Liver (tissue), 9 donors: ENCODE measurements around the gene CHDH. TPM values are rescaled to one million over a fixed set of nuclear protein-coding genes. Genes with fewer than 3 reads are reported as not detected.

Experiments used
- DNase-seq: peaks from one replicate; pipeline ENCODE4 v3.0.0-alpha.2; 2017; ENCODE audit warnings: low spot score
- H3K27ac ChIP-seq, 2 donors: one replicate each; pipeline ENCODE4 v1.7.0; 2013; ENCODE audit warnings: inconsistent platforms in 2 of 2, low read length in 2 of 2, control low read depth in 1 of 2, low read depth in 1 of 2, mild to moderate bottlenecking in 1 of 2
- H3K27me3 ChIP-seq, 4 donors: one replicate each; pipeline versions ENCODE4 v1.6.1 to v1.7.0; 2013; ENCODE audit warnings: low read length in 3 of 4, inconsistent platforms in 1 of 4, mild to moderate bottlenecking in 1 of 4, moderate library complexity in 1 of 4; ENCODE audit not compliant: control insufficient read depth in 4 of 4, insufficient read depth in 4 of 4
- H3K36me3 ChIP-seq, 4 donors: one replicate each; pipeline versions ENCODE4 v1.6.1 to v1.7.0; 2013; ENCODE audit warnings: low read length in 3 of 4, mild to moderate bottlenecking in 3 of 4, low read depth in 1 of 4, moderate library complexity in 1 of 4; ENCODE audit not compliant: control insufficient read depth in 4 of 4, insufficient read depth in 3 of 4
- H3K4me1 ChIP-seq, 4 donors: one replicate each; pipeline versions ENCODE4 v1.6.1 to v1.7.0; 2013; ENCODE audit warnings: low read length in 3 of 4, mild to moderate bottlenecking in 3 of 4, moderate library complexity in 1 of 4; ENCODE audit not compliant: control insufficient read depth in 4 of 4, insufficient read depth in 4 of 4
- H3K4me3 ChIP-seq, 3 donors: one replicate each; pipeline versions ENCODE4 v1.6.1 to v1.7.0; 2013; ENCODE audit warnings: low read length in 3 of 3, control low read depth in 1 of 3, low read depth in 1 of 3, mild to moderate bottlenecking in 1 of 3
- H3K9ac ChIP-seq, 2 donors: one replicate each; pipeline ENCODE4 v1.7.0; 2013; ENCODE audit warnings: low read length in 2 of 2, mild to moderate bottlenecking in 2 of 2, moderate library complexity in 2 of 2, control low read depth in 1 of 2, low read depth in 1 of 2
- H3K9me3 ChIP-seq, 4 donors: one replicate each; pipeline versions ENCODE4 v1.6.1 to v1.7.0; 2013; ENCODE audit warnings: low read length in 3 of 4; ENCODE audit not compliant: control insufficient read depth in 4 of 4
- EGR1 ChIP-seq, 2 donors: IDR thresholded peaks; 2 replicates each; pipeline ENCODE4 v1.6.1; 2016 to 2018; ENCODE audit warnings: antibody characterized with exemption in 2 of 2, low read depth in 2 of 2
- FOXA2 ChIP-seq: IDR thresholded peaks from 2 replicates; pipeline ENCODE4 v1.6.1; 2016; ENCODE audit warnings: antibody characterized with exemption
- HNF4A ChIP-seq, 2 donors: conservative IDR thresholded peaks; 2 replicates each; pipeline ENCODE4 v1.6.1; 2016; ENCODE audit warnings: antibody characterized with exemption in 2 of 2, mild to moderate bottlenecking in 2 of 2
- HNF4G ChIP-seq: IDR thresholded peaks from 2 replicates; pipeline ENCODE4 v1.6.1; 2016; ENCODE audit warnings: antibody characterized with exemption
- MAX ChIP-seq: IDR thresholded peaks from 2 replicates; pipeline ENCODE4 v1.6.1; 2016; ENCODE audit warnings: antibody characterized with exemption
- NR2F2 ChIP-seq: IDR thresholded peaks from 2 replicates; pipeline ENCODE4 v1.6.1; 2016; ENCODE audit warnings: antibody characterized with exemption
- RXRA ChIP-seq, 2 donors: IDR thresholded peaks; 2 replicates each; pipeline ENCODE4 v1.6.1; 2017 to 2018; ENCODE audit warnings: antibody characterized with exemption in 2 of 2, mild to moderate bottlenecking in 1 of 2
- YY1 ChIP-seq: IDR thresholded peaks from 2 replicates; pipeline ENCODE4 v1.6.1; 2016; ENCODE audit warnings: antibody characterized with exemption, mild to moderate bottlenecking
- ZBTB33 ChIP-seq: IDR thresholded peaks from 2 replicates; pipeline ENCODE4 v1.6.1; 2016; ENCODE audit warnings: antibody characterized with exemption
- WGBS: extraction: QIAGEN DNeasy Blood & Tissue Kit; methylation state at CpG from one replicate; pipeline ENCODE4 v1.1.7; 2013; 5-methylcytosine and 5-hydroxymethylcytosine counted together
- polyA plus RNA-seq, 2 donors: library from polyadenylated mRNA; stranded (reverse) in 1 of 2; unstranded in 1 of 2; fragments of 200-250 nt in 1 of 2; fragments of >200 nt in 1 of 2; fragmentation: Nextera tagmentation in 1 of 2; extraction: Ambion mirVana in 1 of 2; gene quantifications; one replicate each; pipeline versions ENCODE4 v1.2.1 to v1.2.3, GENCODE V29; 2013 to 2015
- total RNA-seq, 2 donors: library from RNA; depleted of rRNA; stranded (reverse); fragments of >200 nt; gene quantifications; one replicate each; pipeline ENCODE4 v1.2.3, GENCODE V29; 2014
- TF ChIP-seq, protein P1 (sequence below): IDR thresholded peaks from 2 replicates; pipeline ENCODE4 v1.6.1; 2016; ENCODE audit warnings: antibody characterized with exemption
- donor health status: healthy.
- donor health status: healthy.
- donor health status: healthy.
- donor health status: healthy.
- donor health status: healthy.

Gene CHDH
- total and polyA plus RNA-seq, 4 donors: 9.1 to 34.0 (median 21.2) TPM

- Histone ChIP-seq H3K27ac (no peak overlapping the region), H3K9me3 (no peaks in the 10 kb centered on the region), H3K27me3 (no peaks in the 10 kb centered on the region), H3K36me3 (peaks cover 4 to 36% (median 12%) of the 10 kb centered on the region in 4 donors), H3K4me3 (no peak overlapping the region), H3K4me1 (peaks cover 0 to 24% (median 2%) of the 10 kb centered on the region in 4 donors), H3K9ac (no peak overlapping the region)
- TF ChIP-seq RXRA (IDR thresholded peaks at IDR 0.05): peak in 1 of 2 donors; percentile 25
- TF ChIP-seq YY1: no peak
- no peak for TF ChIP-seq EGR1 (IDR thresholded peaks at IDR 0.05; ENCODE audit: low read depth in 2 of 2)
- DNase-seq: no peak
- 72% methylated on average over 1 of the region's 1 CpG for WGBS
Measured at GRCh38 chr3:53835257-53835656, 11.0 kb downstream of the CHDH start.

GRCh38 chr3:53834429-53835095 lies 11.7 kb downstream of the CHDH start:
- TF ChIP-seq HNF4G: no peak
- TF ChIP-seq, protein P1, sequence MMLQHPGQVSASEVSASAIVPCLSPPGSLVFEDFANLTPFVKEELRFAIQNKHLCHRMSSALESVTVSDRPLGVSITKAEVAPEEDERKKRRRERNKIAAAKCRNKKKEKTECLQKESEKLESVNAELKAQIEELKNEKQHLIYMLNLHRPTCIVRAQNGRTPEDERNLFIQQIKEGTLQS: no peak
- no peak for DNase-seq
- H3K4me3 ChIP-seq: no peak overlapping the region
- 94% methylated on average over 6 of the region's 6 CpGs for WGBS
- H3K27ac ChIP-seq: no peak overlapping the region
- no peak overlapping the region for H3K9ac ChIP-seq
- peaks cover 4 to 34% (median 12%) of the 10 kb centered on the region in 4 donors for H3K36me3 ChIP-seq
- H3K27me3 ChIP-seq: no peaks in the 10 kb centered on the region
- no peaks in the 10 kb centered on the region for H3K9me3 ChIP-seq
- H3K4me1 ChIP-seq: peaks cover 0 to 24% (median 2%) of the 10 kb centered on the region in 4 donors

DNA sequence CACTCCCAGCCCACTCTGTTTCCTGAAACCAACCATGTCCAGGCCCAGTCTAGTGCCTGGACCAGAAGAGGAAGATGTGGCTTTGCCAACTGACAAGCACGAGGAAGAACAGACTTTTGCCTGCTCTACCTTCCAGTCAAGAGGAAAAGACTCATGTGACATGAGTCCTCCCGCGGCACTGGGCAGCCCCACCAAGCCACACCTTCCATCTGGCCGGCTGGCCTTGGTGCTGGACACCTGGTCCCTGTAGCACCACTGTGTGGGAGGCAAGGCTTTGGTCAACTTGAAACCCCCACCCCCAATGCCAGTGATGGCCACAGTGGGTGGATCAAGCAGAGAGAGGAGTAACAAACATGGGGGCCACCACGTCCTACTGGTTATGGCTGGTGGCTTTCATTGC lies 12.5 kb downstream of the CHDH start:
- no peak for DNase-seq
- H3K9ac ChIP-seq: no peak overlapping the region
- no peak overlapping the region for H3K4me3 ChIP-seq
- H3K9me3 ChIP-seq: no peaks in the 10 kb centered on the region
- H3K4me1 ChIP-seq: peaks cover 0 to 21% (median 2%) of the 10 kb centered on the region in 4 donors
- peaks cover 4 to 26% (median 8%) of the 10 kb centered on the region in 4 donors for H3K36me3 ChIP-seq
- WGBS: 86% methylated on average over 5 of the region's 5 CpGs
- TF ChIP-seq HNF4A (conservative IDR thresholded peaks at IDR 0.05): no peak
- no peak for TF ChIP-seq NR2F2
- no peak overlapping the region for H3K27ac ChIP-seq
- no peaks in the 10 kb centered on the region for H3K27me3 ChIP-seq

- H3K36me3 ChIP-seq: peaks cover under 1 to 20% (median 7%) of the 10 kb centered on the region in 4 donors
- no peak for DNase-seq
- no peak overlapping the region for H3K27ac ChIP-seq
- TF ChIP-seq FOXA2: no peak
- TF ChIP-seq, protein P1: no peak
- no peak for TF ChIP-seq ZBTB33
- no peak for TF ChIP-seq MAX
- TF ChIP-seq YY1: no peak
- WGBS: 92% methylated on average over 9 of the region's 9 CpGs
- H3K27me3 ChIP-seq: no peaks in the 10 kb centered on the region
- no peak overlapping the region for H3K4me3 ChIP-seq
- H3K4me1 ChIP-seq: peaks cover 0 to 19% (median 2%) of the 10 kb centered on the region in 4 donors
- H3K9ac ChIP-seq: no peak overlapping the region
- H3K9me3 ChIP-seq: no peaks in the 10 kb centered on the region
Measured at GRCh38 chr3:53833053-53833645, 13.1 kb downstream of the CHDH start.
